K562 treated with DMSO at 1 percent for 48 hours (cell line): ENCODE results near the gene SYCN. TPM values are rescaled to one million over a fixed set of nuclear protein-coding genes. Genes with fewer than 3 reads are reported as not detected.

Experiments
- total RNA-seq: library from RNA; unstranded; fragments of 300-600 nt; gene quantifications from 2 replicates; pipeline ENCODE4 v1.2.3, GENCODE V29; 2022; ENCODE audit warnings: low replicate concordance; ENCODE audit errors: extremely low read depth

SYCN gene, protein sequence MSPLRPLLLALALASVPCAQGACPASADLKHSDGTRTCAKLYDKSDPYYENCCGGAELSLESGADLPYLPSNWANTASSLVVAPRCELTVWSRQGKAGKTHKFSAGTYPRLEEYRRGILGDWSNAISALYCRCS
- not detected in 2 replicates for total RNA-seq

DNA sequence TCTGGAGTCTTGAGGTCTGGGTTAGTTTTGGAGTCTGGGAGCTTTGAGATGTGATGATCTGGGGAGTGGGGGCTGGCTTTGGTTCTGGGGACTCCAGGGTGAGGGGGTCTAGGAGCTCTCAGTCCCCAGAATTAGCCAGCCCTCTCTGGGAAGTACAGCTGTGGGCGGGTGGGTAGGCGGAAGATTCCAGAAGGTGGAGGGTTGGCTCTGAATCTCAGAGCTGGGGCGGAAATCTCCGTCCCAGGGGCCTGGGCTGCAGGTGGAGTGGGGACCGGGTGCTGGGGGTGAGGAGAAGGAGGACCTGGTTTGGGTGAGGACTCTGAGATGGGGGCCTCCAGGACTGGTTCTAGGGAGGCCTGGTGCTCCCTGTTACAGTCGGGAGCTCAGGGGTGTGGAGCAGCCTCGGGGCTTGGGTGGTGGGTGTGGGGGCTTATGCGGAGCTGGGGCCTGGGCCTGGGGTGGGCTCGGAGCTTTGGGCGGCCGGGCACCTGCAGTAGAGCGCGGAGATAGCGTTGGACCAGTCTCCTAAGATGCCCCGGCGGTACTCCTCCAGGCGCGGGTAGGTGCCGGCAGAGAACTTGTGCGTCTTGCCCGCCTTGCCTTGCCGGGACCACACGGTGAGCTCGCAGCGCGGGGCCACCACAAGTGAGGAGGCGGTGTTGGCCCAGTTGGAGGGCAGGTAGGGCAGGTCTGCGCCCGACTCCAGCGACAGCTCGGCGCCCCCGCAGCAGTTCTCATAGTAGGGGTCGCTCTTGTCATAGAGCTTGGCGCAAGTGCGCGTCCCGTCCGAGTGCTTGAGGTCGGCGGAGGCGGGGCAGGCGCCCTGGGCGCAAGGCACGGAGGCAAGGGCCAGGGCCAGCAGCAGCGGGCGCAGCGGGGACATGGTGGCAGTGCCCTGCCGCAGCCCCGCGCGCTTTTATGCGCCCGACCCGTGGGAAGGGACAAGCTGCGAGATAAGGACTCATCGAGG is at the start of gene SYCN:
TSS of gene SYCN (minus strand) at position 892 of the 970 bp plus-strand sequence. CDS start at position 883, 9 bp downstream.

DNA sequence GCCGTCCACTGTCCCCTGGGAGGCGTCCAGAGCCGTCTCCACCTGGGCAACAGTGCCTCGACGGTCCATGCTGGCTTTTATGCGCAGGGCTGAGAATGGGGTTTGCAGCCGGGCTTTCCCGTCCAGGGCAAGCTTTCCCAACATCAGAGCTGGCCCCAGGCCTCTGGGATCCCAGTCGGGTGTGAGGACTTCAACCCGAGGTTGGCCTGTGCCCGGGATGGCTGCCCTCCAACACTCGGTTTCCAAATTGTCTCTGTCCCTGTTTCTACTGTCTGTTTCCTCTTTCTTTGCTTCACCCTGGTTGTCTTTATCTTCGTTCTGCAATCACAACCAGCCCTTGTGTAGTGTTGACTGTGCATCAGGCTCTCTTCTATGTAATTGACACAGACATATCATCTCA is 44.7 kb upstream of the SYCN start, which contains the start of gene IFNL4:
TSS of gene IFNL4 (minus strand) at position 51 of the 400 bp plus-strand sequence.

DNA sequence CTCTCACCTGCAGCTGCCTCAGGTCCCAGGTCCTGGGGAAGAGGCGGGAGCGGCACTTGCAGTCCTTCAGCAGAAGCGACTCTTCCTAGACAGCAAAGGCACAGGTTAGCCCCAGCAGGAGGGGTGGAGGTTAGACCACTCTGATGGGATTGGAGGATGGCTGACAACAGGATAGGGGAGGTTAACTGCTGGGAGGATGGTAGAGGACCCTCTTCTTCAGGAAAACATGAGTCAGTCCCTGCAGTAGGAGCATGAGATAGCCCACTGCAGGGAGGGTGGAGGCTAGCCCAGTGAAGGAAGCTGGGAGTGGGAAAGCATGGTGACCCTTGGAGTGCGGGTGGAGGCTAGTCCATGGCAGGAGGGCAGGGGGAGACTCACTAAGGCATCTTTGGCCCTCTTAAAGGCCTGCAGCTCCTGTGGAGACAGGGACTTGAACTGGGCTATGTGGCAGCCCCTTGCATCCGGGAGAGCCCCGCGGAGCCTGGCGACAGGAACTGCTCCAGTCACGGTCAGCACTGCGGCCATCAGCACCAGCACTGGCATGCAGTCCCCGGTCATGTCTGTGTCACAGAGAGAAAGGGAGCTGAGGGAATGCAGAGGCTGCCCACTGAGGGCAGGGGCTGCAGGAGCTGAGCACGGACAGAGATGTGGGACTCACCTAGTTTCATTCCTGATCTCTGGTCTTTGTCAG is 40.5 kb upstream of the SYCN start, which contains the start of gene IFNL3:
TSS of gene IFNL3 (minus strand) at position 597 of the 691 bp plus-strand sequence. CDS start at position 558, 39 bp downstream.

DNA sequence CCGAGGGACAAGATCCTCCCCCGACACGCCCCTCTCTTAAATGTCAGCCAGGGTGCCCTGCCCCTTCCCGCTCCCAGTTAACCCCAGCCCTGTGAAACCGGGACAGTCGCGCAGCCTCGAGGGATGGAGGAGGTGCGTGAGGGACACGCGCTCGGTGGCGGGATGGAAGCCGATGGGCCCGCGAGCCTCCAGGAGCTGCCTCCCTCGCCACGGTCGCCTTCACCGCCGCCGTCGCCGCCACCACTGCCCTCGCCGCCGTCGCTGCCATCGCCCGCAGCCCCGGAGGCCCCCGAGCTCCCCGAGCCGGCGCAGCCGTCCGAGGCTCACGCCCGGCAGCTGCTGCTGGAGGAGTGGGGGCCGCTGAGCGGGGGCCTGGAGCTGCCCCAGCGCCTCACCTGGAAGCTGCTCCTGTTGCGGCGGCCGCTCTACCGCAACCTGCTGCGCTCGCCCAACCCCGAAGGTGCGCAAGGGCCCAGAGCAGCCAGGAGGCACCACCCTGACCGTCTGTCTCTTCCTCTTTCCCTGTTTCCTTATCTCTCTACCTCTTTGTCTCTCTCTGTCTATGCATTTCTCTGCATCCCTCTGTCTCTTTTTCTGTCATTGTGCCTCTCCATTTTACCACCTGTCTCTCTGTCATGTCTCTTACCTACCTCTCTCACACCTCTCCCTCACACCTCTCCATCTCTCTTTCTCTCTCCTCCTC is 7.1 kb downstream of the SYCN start, which contains the start of gene NCCRP1:
TSS of gene NCCRP1 (plus strand) at position 105 of the 703 bp plus-strand sequence. CDS start at position 124, 19 bp downstream.

Other genes with a start within 250 kb of the SYCN start
- not detected in 2 replicates for gene FBXO17, start 228.5 kb downstream of the SYCN start, total RNA-seq
- gene FBXO27, start 171.7 kb downstream of the SYCN start, total RNA-seq: not detected in 2 replicates
- not detected in 2 replicates for gene ACP7, start 119.9 kb downstream of the SYCN start, total RNA-seq
- 243 TPM in 1 of 2 replicates, not detected in the other for gene PAK4, start 78.5 kb downstream of the SYCN start, total RNA-seq
- gene NCCRP1, start 7.3 kb downstream of the SYCN start, total RNA-seq: not detected in 2 replicates
- gene IFNL3, start 40.7 kb upstream of the SYCN start, total RNA-seq: not detected in 2 replicates
- gene IFNL4, start 44.6 kb upstream of the SYCN start, total RNA-seq: not detected in 2 replicates
- gene IFNL2, start 64.1 kb upstream of the SYCN start, total RNA-seq: not detected in 2 replicates
- not detected in 2 replicates for gene IFNL1, start 92.1 kb upstream of the SYCN start, total RNA-seq
- gene LRFN1, start 116.6 kb upstream of the SYCN start, total RNA-seq: not detected in 2 replicates
- gene GMFG, start 131.8 kb upstream of the SYCN start, total RNA-seq: not detected in 2 replicates
- gene SAMD4B, start 138.2 kb upstream of the SYCN start, total RNA-seq: not detected in 2 replicates
- gene PAF1, start 186.8 kb upstream of the SYCN start, total RNA-seq: not detected in 2 replicates
- gene MED29, start 187.1 kb upstream of the SYCN start, total RNA-seq: not detected in 2 replicates
- gene ZFP36, start 202.6 kb upstream of the SYCN start, total RNA-seq: not detected in 2 replicates
- gene PLEKHG2, start 208.4 kb upstream of the SYCN start, total RNA-seq: not detected in 2 replicates
- 3,626 and 6,643 TPM in 2 replicates for gene RPS16, start 231.7 kb upstream of the SYCN start, total RNA-seq
- gene SUPT5H, start 241.3 kb upstream of the SYCN start, total RNA-seq: 132 TPM in 1 of 2 replicates, not detected in the other